Chondrocyte (in vitro differentiated cells): Measurements from ENCODE around the gene LENG9. TPM values are rescaled to one million over a fixed set of nuclear protein-coding genes. Genes with fewer than 3 reads are reported as not detected.
"Not testable (repeated sequence)": the region's sequence is repeated elsewhere in the genome, so short reads cannot be mapped to it uniquely, and the experiment has no call there.

Experiments
- DNase-seq: peaks from one replicate; pipeline ENCODE4 v3.0.0; 2021; ENCODE audit warnings: mixed read lengths, low spot score
- H3K27ac Mint-ChIP-seq: one replicate; pipeline ENCODE4 v1.8.0; 2021; ENCODE audit warnings: mild to moderate bottlenecking, moderate library complexity, mixed read lengths; ENCODE audit not compliant: unreplicated experiment
- H3K27me3 Mint-ChIP-seq: 2 replicates; pipeline ENCODE4 v1.8.0; 2021; ENCODE audit warnings: low read depth, mixed read lengths
- H3K36me3 Mint-ChIP-seq: 2 replicates; pipeline ENCODE4 v1.8.0; 2021; ENCODE audit warnings: low read depth, mixed read lengths
- H3K4me1 Mint-ChIP-seq: 2 replicates; pipeline ENCODE4 v1.8.0; 2021; ENCODE audit warnings: low read depth, mild to moderate bottlenecking, mixed read lengths
- H3K4me3 Mint-ChIP-seq: one replicate; pipeline ENCODE4 v1.8.0; 2021; ENCODE audit warnings: mild to moderate bottlenecking, moderate library complexity, mixed read lengths; ENCODE audit not compliant: unreplicated experiment
- H3K9me3 Mint-ChIP-seq: 2 replicates; pipeline ENCODE4 v1.8.0; 2021; ENCODE audit warnings: low read depth, mixed read lengths
- total RNA-seq: library from RNA; stranded (reverse); gene quantifications from 3 replicates; pipeline ENCODE4 v1.2.1, GENCODE V29; 2021
- TF ChIP-seq, protein P1 (sequence below): fragments of 200-600 bp; sonication (generic); IDR thresholded peaks from 2 replicates; pipeline ENCODE4 v1.5.0; 2021; ENCODE audit warnings: antibody characterized with exemption, mild to moderate bottlenecking, moderate library complexity

LENG9 gene
- total RNA-seq, 1 donor from 2014 or later, result 13.2 TPM

- Mint-ChIP-seq H3K27me3 (peaks cover 2% of the 10 kb centered on the region), H3K4me1 (no peaks in the 10 kb centered on the region), H3K36me3 (no peaks in the 10 kb centered on the region), H3K27ac (no peak within 1 kb of the TSS), H3K4me3 (no peak within 1 kb of the TSS), H3K9me3 (no peaks in the 10 kb centered on the region)
- DNase-seq, result no peak
- TF ChIP-seq, protein P1, sequence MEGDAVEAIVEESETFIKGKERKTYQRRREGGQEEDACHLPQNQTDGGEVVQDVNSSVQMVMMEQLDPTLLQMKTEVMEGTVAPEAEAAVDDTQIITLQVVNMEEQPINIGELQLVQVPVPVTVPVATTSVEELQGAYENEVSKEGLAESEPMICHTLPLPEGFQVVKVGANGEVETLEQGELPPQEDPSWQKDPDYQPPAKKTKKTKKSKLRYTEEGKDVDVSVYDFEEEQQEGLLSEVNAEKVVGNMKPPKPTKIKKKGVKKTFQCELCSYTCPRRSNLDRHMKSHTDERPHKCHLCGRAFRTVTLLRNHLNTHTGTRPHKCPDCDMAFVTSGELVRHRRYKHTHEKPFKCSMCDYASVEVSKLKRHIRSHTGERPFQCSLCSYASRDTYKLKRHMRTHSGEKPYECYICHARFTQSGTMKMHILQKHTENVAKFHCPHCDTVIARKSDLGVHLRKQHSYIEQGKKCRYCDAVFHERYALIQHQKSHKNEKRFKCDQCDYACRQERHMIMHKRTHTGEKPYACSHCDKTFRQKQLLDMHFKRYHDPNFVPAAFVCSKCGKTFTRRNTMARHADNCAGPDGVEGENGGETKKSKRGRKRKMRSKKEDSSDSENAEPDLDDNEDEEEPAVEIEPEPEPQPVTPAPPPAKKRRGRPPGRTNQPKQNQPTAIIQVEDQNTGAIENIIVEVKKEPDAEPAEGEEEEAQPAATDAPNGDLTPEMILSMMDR, result no peak
Observed at GRCh38 chr19:54502518-54503048, 39.0 kb upstream of the LENG9 start, which contains the start of gene LAIR2. Gene LAIR2 (plus strand): TSS chr19:54502831. CDS start chr19:54502919, 88 bp downstream.

- not testable (repeated sequence) for H3K27ac Mint-ChIP-seq, H3K4me1 Mint-ChIP-seq, H3K36me3 Mint-ChIP-seq, H3K9me3 Mint-ChIP-seq, H3K27me3 Mint-ChIP-seq, H3K4me3 Mint-ChIP-seq, DNase-seq
Observed at GRCh38 chr19:54498451-54498772, 34.8 kb upstream of the LENG9 start.

GRCh38 chr19:54497747-54498450, 34.3 kb upstream of the LENG9 start:
- H3K4me1 Mint-ChIP-seq, H3K4me3 Mint-ChIP-seq, H3K9me3 Mint-ChIP-seq: not testable (repeated sequence)

DNA sequence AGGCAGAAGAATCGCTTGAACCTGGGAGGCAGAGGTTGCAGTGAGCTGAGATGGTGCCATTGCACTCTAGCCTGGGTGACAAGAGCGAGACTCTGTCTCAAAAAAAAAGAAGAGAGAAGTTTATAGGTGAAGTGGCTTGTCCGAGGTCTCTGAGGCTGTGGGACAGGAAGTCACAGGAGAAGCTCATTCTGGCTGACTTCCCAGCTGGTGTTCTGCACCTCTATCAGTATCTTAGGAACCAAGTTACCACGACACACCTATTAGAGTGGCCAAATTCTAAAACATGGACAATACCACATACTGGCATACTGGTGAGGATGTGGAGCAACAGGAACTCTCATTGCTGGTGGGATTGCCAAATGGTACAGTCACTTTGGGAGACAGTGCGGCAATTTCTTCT, 31.7 kb upstream of the LENG9 start:
- not testable (repeated sequence) for DNase-seq, H3K27me3 Mint-ChIP-seq, H3K36me3 Mint-ChIP-seq, H3K27ac Mint-ChIP-seq, H3K4me3 Mint-ChIP-seq, H3K4me1 Mint-ChIP-seq, H3K9me3 Mint-ChIP-seq

More at GRCh38 chr19:54497747-54498450, 34.3 kb upstream of the LENG9 start:
- not testable (repeated sequence) for DNase-seq, H3K27ac Mint-ChIP-seq, H3K36me3 Mint-ChIP-seq, H3K27me3 Mint-ChIP-seq

GRCh38 chr19:54493967-54494585, 30.5 kb upstream of the LENG9 start:
- peaks cover 3% of the 10 kb centered on the region for H3K9me3 Mint-ChIP-seq
- H3K4me1 Mint-ChIP-seq, result no peaks in the 10 kb centered on the region
- H3K4me3 Mint-ChIP-seq, result no peak overlapping the region
- no peak overlapping the region for H3K27ac Mint-ChIP-seq
- TF ChIP-seq, protein P1, result no peak
- no peaks in the 10 kb centered on the region for H3K36me3 Mint-ChIP-seq
- peaks cover 22% of the 10 kb centered on the region for H3K27me3 Mint-ChIP-seq
- DNase-seq, result no peak

- DNase-seq, H3K4me1 Mint-ChIP-seq, H3K4me3 Mint-ChIP-seq, H3K9me3 Mint-ChIP-seq, H3K36me3 Mint-ChIP-seq, H3K27ac Mint-ChIP-seq: not testable (repeated sequence)
- H3K27me3 Mint-ChIP-seq, result peaks cover 23% of the 10 kb centered on the region
Observed at GRCh38 chr19:54493056-54493455, 29.5 kb upstream of the LENG9 start.

GRCh38 chr19:54492568-54492967, 29.0 kb upstream of the LENG9 start:
- DNase-seq, result no peak
- Mint-ChIP-seq H3K27me3 (peaks cover 23% of the 10 kb centered on the region), H3K36me3 (no peaks in the 10 kb centered on the region), H3K27ac (no peak overlapping the region), H3K9me3 (peaks cover 3% of the 10 kb centered on the region), H3K4me3 (no peak overlapping the region), H3K4me1 (no peaks in the 10 kb centered on the region)
- TF ChIP-seq, protein P1, result no peak
